Mesenchymal stem cell (in vitro differentiated cells and primary cell): Measurements from ENCODE around the gene LYPD4.

Experiments used
- DNase-seq: peaks from one replicate; pipeline ENCODE4 v3.0.0-alpha.2; 2013
- H2AFZ ChIP-seq: one replicate; pipeline ENCODE4 v1.6.1; 2013; ENCODE audit warnings: low read depth, mild to moderate bottlenecking, control low read depth, inconsistent platforms, low read length, moderate library complexity
- H2AK5ac ChIP-seq: 2 replicates; pipeline ENCODE4 v1.6.1; 2013; ENCODE audit warnings: low read length, moderate library complexity, mild to moderate bottlenecking, inconsistent platforms; ENCODE audit not compliant: severe bottlenecking
- H2BK120ac ChIP-seq: one replicate; pipeline ENCODE4 v1.6.1; 2013; ENCODE audit warnings: low read depth, mild to moderate bottlenecking, inconsistent platforms, low read length, moderate library complexity
- H2BK12ac ChIP-seq, 2 experiments: one replicate each; pipeline ENCODE4 v1.6.1; 2013; ENCODE audit warnings: inconsistent platforms in 2 of 2, low read length in 2 of 2, mild to moderate bottlenecking in 2 of 2, moderate library complexity in 2 of 2, control low read depth in 1 of 2
- H2BK15ac ChIP-seq: one replicate; pipeline ENCODE4 v1.6.1; 2013; ENCODE audit warnings: mild to moderate bottlenecking, low read depth, inconsistent platforms; ENCODE audit not compliant: poor library complexity, severe bottlenecking
- H2BK5ac ChIP-seq: 2 replicates; pipeline ENCODE4 v1.6.1; 2013; ENCODE audit warnings: low read depth, mild to moderate bottlenecking, low read length, control low read depth, inconsistent platforms; ENCODE audit not compliant: poor library complexity, severe bottlenecking
- H3K14ac ChIP-seq, 2 experiments: one replicate each; pipeline ENCODE4 v1.6.1; 2013; ENCODE audit warnings: inconsistent platforms in 2 of 2, low read length in 2 of 2, control low read depth in 1 of 2, mild to moderate bottlenecking in 1 of 2, moderate library complexity in 1 of 2
- H3K18ac ChIP-seq, 2 experiments: one replicate each; pipeline ENCODE4 v1.6.1; 2013; ENCODE audit warnings: inconsistent platforms in 2 of 2, low read length in 2 of 2, control low read depth in 1 of 2, low read depth in 1 of 2, mild to moderate bottlenecking in 1 of 2
- H3K23ac ChIP-seq, 2 experiments: one replicate each; pipeline ENCODE4 v1.6.1; 2013; ENCODE audit warnings: inconsistent platforms in 2 of 2, low read length in 2 of 2, mild to moderate bottlenecking in 2 of 2, moderate library complexity in 2 of 2, control low read depth in 1 of 2
- H3K27ac ChIP-seq: 2 replicates; pipeline ENCODE4 v1.5.1; 2013; ENCODE audit warnings: mild to moderate bottlenecking, moderate library complexity, low read length, control low read depth, inconsistent platforms; ENCODE audit not compliant: poor library complexity, severe bottlenecking
- H3K27me3 ChIP-seq, 2 experiments: 2 replicates each; pipeline versions ENCODE4 v1.6.1 to v1.7.0; 2013; ENCODE audit warnings: low read length in 2 of 2, mild to moderate bottlenecking in 2 of 2, moderate library complexity in 2 of 2, control low read depth in 1 of 2, inconsistent platforms in 1 of 2; ENCODE audit not compliant: control insufficient read depth in 1 of 2, insufficient read depth in 1 of 2
- H3K36me3 ChIP-seq, 2 experiments: 2 replicates each; pipeline versions ENCODE4 v1.6.1 to v1.7.0; 2013; ENCODE audit warnings: low read length in 2 of 2, control low read depth in 1 of 2, inconsistent platforms in 1 of 2, low read depth in 1 of 2, mild to moderate bottlenecking in 1 of 2; ENCODE audit not compliant: insufficient read depth in 2 of 2, control insufficient read depth in 1 of 2
- H3K4ac ChIP-seq, 2 experiments: one replicate each; pipeline ENCODE4 v1.6.1; 2013; ENCODE audit warnings: inconsistent platforms in 2 of 2, low read length in 2 of 2, mild to moderate bottlenecking in 2 of 2, moderate library complexity in 2 of 2, control low read depth in 1 of 2, low read depth in 1 of 2
- H3K4me1 ChIP-seq: 2 replicates; pipeline ENCODE4 v1.6.1; 2013; ENCODE audit warnings: low read depth, low read length, control low read depth; ENCODE audit not compliant: control insufficient read depth, insufficient read depth
- H3K4me2 ChIP-seq: 2 replicates; pipeline ENCODE4 v1.6.1; 2013; ENCODE audit warnings: low read length, mild to moderate bottlenecking, inconsistent platforms; ENCODE audit not compliant: poor library complexity, severe bottlenecking
- H3K4me3 ChIP-seq, 2 experiments: 2 replicates each; pipeline versions ENCODE4 v1.5.1 to v1.7.0; 2013; ENCODE audit warnings: low read length in 2 of 2, mild to moderate bottlenecking in 2 of 2, control low read depth in 1 of 2, low read depth in 1 of 2; ENCODE audit not compliant: insufficient read depth in 1 of 2
- H3K79me1 ChIP-seq: replicated peaks from 2 replicates; pipeline ENCODE4 v1.6.1; 2013; ENCODE audit warnings: mild to moderate bottlenecking, control low read depth, low read length, inconsistent platforms; ENCODE audit not compliant: poor library complexity, severe bottlenecking
- H3K9ac ChIP-seq: 2 replicates; pipeline ENCODE4 v1.7.0; 2013; ENCODE audit warnings: mild to moderate bottlenecking, low read length, moderate library complexity
- H3K9me3 ChIP-seq: 2 replicates; pipeline ENCODE4 v1.7.0; 2013; ENCODE audit warnings: mild to moderate bottlenecking, low read length; ENCODE audit not compliant: control insufficient read depth
- H4K8ac ChIP-seq: one replicate; pipeline ENCODE4 v1.6.1; 2013; ENCODE audit warnings: inconsistent platforms, mild to moderate bottlenecking, low read length, moderate library complexity
- H4K91ac ChIP-seq: one replicate; pipeline ENCODE4 v1.6.1; 2013; ENCODE audit warnings: mild to moderate bottlenecking, low read length, inconsistent platforms
- WGBS: methylation state at CpG from one replicate; pipeline ENCODE4 v1.1.7; 2013; ENCODE audit warnings: mixed read lengths; 5-methylcytosine and 5-hydroxymethylcytosine counted together

Gene LYPD4

DNA sequence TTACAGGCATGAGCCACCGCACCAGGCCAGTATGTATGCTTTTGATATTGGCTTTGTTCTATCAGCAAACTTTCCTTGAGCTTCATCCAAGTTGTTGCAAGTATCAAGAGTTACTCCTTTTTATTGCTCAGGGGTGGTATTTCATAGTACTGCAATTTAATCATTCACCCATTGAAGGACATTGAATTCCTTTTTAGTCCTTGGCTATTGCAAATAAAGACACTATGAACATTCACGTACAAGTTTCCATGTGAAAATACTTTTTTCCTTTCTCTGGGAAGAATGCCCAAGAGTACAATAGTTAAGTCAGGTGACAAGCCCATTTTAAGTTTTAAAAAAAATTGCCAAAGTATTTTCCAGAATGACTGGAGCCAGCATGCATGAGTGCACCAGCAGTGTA is 27.7 kb downstream of the LYPD4 start:
- Histone ChIP-seq H3K9ac (no peak overlapping the region), H3K79me1 (no peaks in the 10 kb centered on the region), H3K4me1 (no peaks in the 10 kb centered on the region), H3K23ac (no peak overlapping the region), H3K36me3 (no peaks in the 10 kb centered on the region), H3K14ac (no peak overlapping the region), H2AK5ac (no peak overlapping the region), H2BK120ac (no peak overlapping the region), H4K8ac (no peak overlapping the region), H3K27ac (no peak overlapping the region), H3K4me2 (no peak overlapping the region), H3K4me3 (no peak overlapping the region), H3K9me3 (no peaks in the 10 kb centered on the region), H2BK15ac (no peak overlapping the region), H3K27me3 (peaks cover 0 to 21% of the 10 kb centered on the region in 2 experiments), H2BK12ac (no peak overlapping the region), H3K18ac (no peak overlapping the region), H3K4ac (no peak overlapping the region), H4K91ac (no peak overlapping the region), H2AFZ (no peak overlapping the region), H2BK5ac (no peak overlapping the region)
- no peak for DNase-seq
- WGBS, result no CpG with 5 or more reads among the region's 2 CpGs

GRCh38 chr19:41815301-41815700 is 29.2 kb downstream of the LYPD4 start:
- Histone ChIP-seq H3K4ac (no peak overlapping the region), H3K23ac (no peak overlapping the region), H3K79me1 (no peaks in the 10 kb centered on the region), H3K36me3 (no peaks in the 10 kb centered on the region), H2BK5ac (no peak overlapping the region), H3K27me3 (peaks cover 0 to 14% of the 10 kb centered on the region in 2 experiments), H2AFZ (no peak overlapping the region), H2AK5ac (no peak overlapping the region), H3K4me2 (no peak overlapping the region), H3K9ac (no peak overlapping the region), H3K27ac (no peak overlapping the region), H3K14ac (no peak overlapping the region), H2BK120ac (no peak overlapping the region), H3K9me3 (no peaks in the 10 kb centered on the region), H3K4me3 (no peak overlapping the region), H2BK12ac (no peak overlapping the region), H4K91ac (no peak overlapping the region), H3K18ac (no peak overlapping the region), H2BK15ac (no peak overlapping the region), H4K8ac (no peak overlapping the region), H3K4me1 (no peaks in the 10 kb centered on the region)
- DNase-seq, result no peak
- 0% methylated on average over 1 of the region's 4 CpGs for WGBS

GRCh38 chr19:41813911-41814310 is 30.6 kb downstream of the LYPD4 start:
- H2AK5ac ChIP-seq, result no peak overlapping the region
- H2BK5ac ChIP-seq, result no peak overlapping the region
- H3K23ac ChIP-seq, result no peak overlapping the region
- DNase-seq, result no peak
- H2BK120ac ChIP-seq, result no peak overlapping the region
- H3K27me3 ChIP-seq, result peaks cover 3 to 14% of the 10 kb centered on the region in 2 experiments
- H4K8ac ChIP-seq, result no peak overlapping the region
- H2BK12ac ChIP-seq, result no peak overlapping the region
- no peak overlapping the region for H3K14ac ChIP-seq
- WGBS, result 49% methylated on average over 4 of the region's 4 CpGs
- H3K9ac ChIP-seq, result no peak overlapping the region
- H3K18ac ChIP-seq, result no peak overlapping the region
- H2AFZ ChIP-seq, result no peak overlapping the region
- H3K9me3 ChIP-seq, result no peaks in the 10 kb centered on the region
- H3K36me3 ChIP-seq, result no peaks in the 10 kb centered on the region
- no peaks in the 10 kb centered on the region for H3K4me1 ChIP-seq
- H3K79me1 ChIP-seq, result no peaks in the 10 kb centered on the region
- H4K91ac ChIP-seq, result no peak overlapping the region
- H3K4me2 ChIP-seq, result no peak overlapping the region
- H3K4ac ChIP-seq, result no peak overlapping the region
- H2BK15ac ChIP-seq, result no peak overlapping the region
- H3K4me3 ChIP-seq, result no peak overlapping the region
- no peak overlapping the region for H3K27ac ChIP-seq

DNA sequence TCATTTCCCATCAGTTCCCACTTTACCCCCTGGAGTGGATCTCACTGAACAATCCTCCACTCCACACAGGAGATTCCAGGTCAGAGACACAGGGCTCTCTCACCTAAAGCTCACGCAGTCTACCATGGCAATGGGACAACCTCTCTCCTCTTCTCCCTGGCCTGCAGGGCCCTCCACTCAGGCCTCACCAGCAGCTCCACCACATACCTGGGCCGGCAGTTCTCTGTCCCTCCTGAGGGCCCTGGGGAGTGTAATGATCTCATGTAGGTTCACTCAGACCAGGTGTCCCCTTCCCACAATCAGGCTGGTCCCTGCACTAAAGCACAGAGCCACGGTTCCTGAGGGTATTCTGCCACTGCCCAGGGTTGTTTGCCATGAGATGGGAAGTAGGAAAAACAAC is 32.5 kb downstream of the LYPD4 start:
- WGBS, result 31% methylated on average over 3 of the region's 3 CpGs
- no peak overlapping the region for H4K91ac ChIP-seq
- no peak overlapping the region for H3K4me3 ChIP-seq
- no peaks in the 10 kb centered on the region for H3K36me3 ChIP-seq
- no peak overlapping the region for H2AK5ac ChIP-seq
- H3K9ac ChIP-seq, result no peak overlapping the region
- no peak overlapping the region for H2BK12ac ChIP-seq
- no peak overlapping the region for H3K14ac ChIP-seq
- no peak for DNase-seq
- H3K27me3 ChIP-seq, result peaks cover 3 to 19% of the 10 kb centered on the region in 2 experiments
- no peaks in the 10 kb centered on the region for H3K79me1 ChIP-seq
- H2BK120ac ChIP-seq, result no peak overlapping the region
- H2AFZ ChIP-seq, result no peak overlapping the region
- no peak overlapping the region for H4K8ac ChIP-seq
- H3K23ac ChIP-seq, result no peak overlapping the region
- H3K18ac ChIP-seq, result no peak overlapping the region
- no peaks in the 10 kb centered on the region for H3K4me1 ChIP-seq
- H3K9me3 ChIP-seq, result no peaks in the 10 kb centered on the region
- H3K4ac ChIP-seq, result no peak overlapping the region
- H3K4me2 ChIP-seq, result no peak overlapping the region
- no peak overlapping the region for H2BK5ac ChIP-seq
- no peak overlapping the region for H2BK15ac ChIP-seq
- no peak overlapping the region for H3K27ac ChIP-seq
